G401 (cell line): ENCODE data around the gene ILDR2. TPM values are rescaled to one million over a fixed set of nuclear protein-coding genes. Genes with fewer than 3 reads are reported as not detected.
A peak's percentile ranks its signal among the peaks of the same experiment; 100 is the strongest.

Experiments used
- DNase-seq: peaks from one replicate; pipeline ENCODE4 v3.0.0-alpha.2; 2015; ENCODE audit warnings: low spot score
- in situ Hi-C: cut with HindIII; loops from 2 replicates; pipeline ENCODE4 v1.10.0; 2016; ENCODE audit warnings: low sequenced_read_pairs, mixed read lengths
- total RNA-seq: library from RNA; depleted of rRNA; stranded (reverse); fragments of >200 nt; shearing (Covaris generic); gene quantifications from 2 replicates; pipeline ENCODE4 v1.2.3, GENCODE V29; 2014

Gene ILDR2
- total RNA-seq, 1 experiment from 2014 or later, result 1.6 TPM

DNA sequence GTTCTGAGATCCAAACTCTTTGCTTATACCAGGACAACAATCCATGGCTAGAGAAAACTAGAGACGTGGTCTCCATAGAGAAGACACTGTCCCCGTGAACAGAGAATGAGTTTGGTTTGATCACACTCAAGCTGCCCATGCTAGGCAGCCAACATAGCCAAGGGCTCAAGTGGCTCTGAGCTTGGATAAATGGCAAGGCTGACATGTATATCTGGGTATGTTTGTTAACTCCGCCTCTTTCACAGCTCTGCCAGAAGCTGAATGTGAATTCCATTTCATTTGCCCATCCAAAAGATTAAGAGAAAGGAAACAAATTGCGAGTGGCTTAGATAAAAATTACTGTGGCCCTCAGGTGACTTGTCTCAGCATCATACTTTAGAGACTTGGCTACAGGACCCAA lies 38.0 kb downstream of the ILDR2 start:
- in situ Hi-C loops, result no loop called here
- no peak for DNase-seq

DNA sequence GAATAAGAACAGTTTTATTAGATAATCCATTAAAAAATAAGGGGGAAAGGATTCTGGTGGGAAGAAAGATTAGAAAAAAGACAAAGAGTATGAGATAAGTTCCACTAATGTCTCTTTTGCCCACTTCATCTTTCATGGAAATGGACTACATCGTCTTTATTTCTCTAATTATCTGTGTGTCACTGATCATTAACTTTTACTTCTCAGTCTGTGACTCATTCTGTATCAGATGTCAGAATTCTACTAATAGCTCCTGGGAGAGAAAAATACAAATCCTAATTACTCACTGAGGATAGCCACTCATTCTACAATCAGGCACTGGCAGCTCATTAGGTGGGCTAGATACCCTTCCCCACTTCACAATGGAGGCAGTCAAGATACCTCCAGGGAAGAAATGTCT lies 41.7 kb downstream of the ILDR2 start:
- no peak for DNase-seq
- in situ Hi-C loops, result no loop called here

DNA sequence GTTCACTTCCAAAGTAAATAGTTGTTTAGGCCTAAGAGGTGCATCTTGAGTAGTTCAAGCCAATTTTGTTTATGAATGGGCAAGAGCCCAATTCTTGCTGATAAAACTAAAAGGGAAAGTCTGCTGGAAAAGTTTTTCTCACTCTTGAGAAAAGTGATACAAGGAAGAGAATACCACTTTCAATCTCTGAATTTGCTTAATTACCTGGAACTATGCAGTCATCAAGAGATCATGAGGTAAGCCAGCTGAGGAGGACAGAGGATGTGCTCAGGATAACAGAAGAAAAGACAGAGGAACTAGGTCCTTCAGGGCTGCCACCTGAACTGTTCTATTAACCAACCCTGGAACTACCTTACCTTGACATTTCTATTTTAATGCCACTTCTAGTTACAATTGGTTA lies 42.2 kb downstream of the ILDR2 start:
- in situ Hi-C loops, result no loop called here
- no peak for DNase-seq

DNA sequence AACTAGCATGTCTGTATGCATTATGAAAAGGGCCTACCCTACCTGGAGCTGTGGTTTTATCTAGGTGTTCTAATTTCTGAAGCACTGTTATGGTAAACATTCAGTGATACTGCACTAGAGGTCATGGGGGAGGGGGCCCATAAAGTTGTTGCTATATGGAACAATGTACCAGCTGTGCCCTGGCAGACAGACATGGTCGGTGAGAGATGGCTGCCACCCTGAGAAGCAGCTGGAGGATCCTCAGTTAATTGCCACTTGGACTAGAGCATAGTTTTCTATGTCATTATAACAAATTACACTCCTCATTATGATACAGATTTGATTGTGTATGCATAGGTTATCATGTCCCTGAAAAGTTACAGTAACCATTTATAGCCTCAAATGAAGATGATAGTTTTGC lies 45.4 kb downstream of the ILDR2 start:
- no peak for DNase-seq
- in situ Hi-C loops, result no loop called here

DNA sequence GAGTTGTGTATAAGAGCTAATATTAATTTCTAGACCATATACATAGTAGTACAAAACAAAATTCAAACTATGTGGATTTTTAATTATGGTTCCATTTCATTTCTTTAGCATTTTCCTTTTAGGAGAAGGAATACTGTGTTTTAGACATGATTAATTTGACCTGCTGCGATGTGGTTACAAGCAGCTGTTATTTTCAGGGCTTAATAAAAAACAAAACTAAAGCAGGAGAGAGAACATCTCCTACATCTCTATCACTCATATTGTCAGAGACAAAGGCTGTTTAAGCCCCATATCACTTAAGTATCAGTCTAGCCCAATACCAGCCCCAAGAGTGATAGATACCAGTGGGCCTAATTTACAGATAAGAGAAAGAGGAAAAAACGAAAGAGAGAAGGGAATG lies 47.6 kb downstream of the ILDR2 start:
- in situ Hi-C loops, result no loop called here
- no peak for DNase-seq

DNA sequence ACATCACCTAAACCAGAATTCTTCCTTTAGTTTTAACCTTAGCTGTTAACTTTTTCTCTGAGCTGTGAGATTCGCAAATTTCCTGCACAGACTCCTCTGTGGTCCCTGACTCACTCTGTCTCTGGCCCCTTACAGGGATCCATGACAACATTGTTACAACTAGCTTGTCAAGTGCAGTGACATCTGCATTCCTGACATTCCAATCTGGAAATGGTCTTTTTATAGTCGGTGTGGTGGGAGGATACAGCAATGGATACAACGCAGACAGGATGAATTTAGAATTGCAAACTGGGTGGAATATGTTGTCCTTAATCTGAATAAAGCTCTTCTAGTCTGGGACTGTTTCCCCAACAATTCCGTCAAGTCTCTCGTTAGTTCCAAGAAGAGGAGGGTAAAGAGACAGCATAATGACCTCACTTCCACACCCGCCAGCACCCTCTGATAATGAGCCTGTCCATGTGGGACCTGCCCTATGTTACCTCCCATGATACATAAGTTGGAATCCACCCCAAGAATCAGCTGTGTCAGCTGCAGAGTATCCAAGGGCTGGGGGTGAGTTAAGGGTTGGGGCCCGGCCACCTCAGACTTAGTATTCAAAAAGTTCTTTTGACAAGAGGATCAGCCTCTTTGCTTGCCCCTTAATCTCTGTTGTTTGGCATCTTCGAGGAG lies 49.4 kb downstream of the ILDR2 start:
- in situ Hi-C loops, result no loop called here
- no peak for DNase-seq

DNA sequence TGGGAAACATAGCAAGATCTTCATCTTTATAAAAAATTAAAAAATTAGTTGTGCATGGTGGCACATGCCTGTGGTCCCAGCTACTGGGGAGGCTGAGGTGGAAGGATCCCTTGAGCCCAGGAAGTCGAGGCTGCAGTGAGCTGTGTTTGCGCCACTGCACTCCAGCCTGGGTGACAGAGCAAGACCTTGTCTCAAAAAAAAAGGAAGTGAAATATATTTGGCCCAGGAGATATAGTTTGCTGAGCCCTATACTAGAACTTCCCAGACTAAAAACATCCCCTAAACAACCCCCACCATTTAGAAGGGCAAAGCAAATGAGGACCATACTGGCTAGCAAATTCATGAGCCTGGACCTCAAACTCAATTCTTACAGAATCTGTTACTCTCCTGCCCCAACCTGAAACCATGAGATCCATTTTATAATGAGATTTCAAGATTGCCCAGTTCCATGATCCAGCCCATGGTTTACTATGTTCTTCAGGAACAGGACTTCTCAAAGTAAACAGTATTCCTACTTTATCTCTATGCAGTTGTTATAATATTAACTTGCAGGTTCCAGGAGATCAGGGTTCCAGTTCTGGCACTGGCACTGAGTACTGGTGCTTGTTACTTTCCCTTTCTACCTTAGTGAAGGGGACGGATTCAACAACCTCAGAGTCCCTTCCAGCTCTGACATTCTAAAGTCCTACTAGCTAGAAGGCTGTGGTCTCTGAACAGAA lies 50.4 kb downstream of the ILDR2 start:
- in situ Hi-C loops, result no loop called here
- no peak for DNase-seq

DNA sequence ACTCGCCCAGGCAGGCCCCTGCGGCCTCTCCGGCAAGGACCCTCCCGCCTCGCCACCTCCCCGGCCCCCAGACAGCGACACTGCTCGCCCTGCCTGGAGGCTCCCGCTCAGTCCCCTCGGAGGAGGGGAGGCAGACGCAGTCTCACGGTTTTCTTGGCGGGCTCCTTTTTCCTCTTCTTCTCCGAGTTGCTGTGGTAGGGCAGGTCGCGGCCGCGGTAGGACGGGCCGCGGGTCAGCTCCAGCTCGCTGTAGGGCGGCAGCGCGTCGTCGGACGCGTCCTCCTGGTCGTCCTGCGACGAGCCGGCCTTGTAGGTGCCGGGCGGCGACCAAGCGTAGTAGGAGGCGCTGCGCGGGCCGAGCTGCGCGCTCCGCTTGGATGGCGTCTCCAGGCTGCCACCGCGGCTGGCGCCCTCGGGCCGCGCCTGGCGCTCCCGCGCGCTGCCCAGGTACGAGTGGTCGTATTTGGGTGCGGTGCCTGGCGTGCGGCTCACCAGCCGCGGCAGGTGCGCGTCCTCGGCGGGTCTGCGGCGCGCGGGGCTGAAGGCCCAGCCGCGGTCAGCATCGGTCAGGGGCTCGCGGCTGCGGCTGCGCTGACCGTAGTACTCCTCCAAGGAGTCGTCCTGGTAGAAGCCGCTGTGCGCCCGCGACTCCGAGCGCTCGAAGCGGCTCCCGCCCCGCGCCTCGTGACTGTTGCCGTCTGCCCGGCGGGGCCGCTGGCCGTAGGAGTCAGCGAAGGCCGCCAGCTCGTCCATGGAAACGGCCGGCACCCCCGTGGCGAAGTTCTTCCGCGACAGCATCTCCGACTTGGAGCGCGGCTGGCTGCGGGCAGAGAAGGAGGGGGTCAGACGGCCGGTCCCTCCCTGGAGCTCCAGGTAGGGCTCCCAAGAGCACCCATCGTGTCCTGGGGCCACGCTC lies 54.5 kb downstream of the ILDR2 start:
- peak; percentile 37 for DNase-seq
- in situ Hi-C loops, result no loop called here

DNA sequence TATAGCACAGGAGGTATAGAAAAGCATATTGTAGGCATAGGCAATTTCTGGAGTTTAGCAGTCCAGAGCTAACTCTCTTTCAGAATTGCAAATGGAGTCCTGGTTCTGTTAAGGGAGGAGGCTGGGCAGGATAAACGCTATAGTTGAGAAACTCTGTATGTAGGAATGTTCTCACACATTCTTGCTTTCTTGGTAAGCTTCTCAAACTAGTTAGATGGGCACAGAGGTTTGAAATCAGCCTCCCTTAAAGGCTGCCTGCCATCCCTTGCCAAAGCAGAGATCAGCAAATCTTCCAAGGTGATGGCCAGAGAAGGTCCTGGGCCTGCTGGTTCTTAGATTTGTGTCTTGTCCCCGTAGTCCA lies 56.4 kb downstream of the ILDR2 start:
- DNase-seq, result no peak
- in situ Hi-C loops, result no loop called here

DNA sequence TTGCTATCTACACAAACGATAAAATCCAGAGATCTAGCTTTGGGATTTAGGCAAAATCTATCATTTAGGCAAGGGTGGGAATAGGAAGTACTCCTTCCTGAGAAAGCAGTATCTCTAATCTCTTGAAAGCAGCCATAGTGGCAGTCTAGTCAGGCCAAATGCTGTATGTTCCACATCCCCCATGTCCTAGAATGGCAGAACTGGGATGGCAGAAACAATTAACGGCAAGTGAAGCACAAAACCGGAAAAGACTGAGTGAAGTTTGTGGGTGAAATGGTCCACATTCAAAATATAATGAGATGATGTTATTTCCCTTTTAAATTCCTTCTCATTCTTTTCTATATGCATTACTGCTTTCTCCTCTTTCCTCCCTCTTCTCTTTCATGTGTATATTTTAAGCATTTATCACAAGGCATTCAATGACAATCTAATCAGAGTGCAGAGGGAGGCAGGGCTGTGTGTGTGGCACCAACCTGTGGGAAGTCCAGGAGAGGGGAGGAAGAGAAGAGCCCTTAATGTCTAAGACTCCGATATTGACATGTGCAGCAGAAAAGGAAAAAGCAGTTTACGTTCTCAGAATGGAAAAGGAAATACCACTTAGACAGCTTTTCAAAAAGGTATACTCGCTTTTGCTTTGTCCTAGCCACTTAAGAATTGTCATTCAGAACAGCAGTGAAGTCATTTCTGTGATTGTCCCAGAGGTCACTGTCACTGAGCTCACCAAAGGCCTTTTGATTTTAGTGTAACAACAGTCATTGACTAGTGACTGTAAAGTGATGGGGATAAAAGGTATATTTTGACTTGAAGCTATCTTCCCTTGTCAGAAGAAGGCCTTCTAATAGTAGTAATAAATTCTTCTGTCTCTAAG lies 57.0 kb downstream of the ILDR2 start:
- DNase-seq, result no peak
- in situ Hi-C loops, result no loop called here

DNA sequence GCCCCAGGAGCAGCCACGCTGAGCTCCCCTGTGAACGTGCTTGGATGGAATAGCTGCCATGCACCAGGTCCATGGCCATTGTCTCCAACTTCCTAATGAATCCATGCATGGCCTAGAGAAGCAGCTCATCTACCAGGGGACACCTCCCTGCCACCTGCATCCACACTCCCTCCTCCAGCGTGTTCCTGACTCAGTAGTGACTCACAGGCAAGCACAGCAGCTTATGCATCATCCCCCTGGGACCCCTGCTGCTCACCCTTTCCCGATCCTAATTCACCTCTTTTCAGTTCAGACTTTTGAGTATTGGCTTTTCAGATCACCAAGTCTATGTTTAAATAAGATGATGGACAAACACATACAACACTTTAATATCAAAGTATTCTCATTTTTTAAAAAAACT lies 59.4 kb downstream of the ILDR2 start:
- no peak for DNase-seq
- in situ Hi-C loops, result no loop called here

DNA sequence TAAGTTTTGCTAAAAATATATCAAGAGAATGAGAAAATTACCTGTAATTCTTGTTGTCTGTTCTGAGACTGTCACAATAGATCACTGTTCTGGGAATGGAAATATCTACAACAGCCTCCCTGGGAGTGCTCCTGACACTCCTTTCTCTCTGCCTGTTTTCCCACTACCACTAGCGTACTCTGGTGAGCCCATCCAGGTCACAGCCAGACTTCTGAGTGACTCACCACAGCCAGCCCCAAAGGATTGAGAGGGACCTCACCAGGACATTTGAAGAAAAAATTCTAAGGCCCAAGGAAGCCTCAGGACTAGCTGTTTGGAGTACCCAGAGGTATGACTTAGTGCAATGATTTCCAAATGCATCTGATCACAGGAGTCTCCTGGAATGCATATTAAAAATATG lies 60.3 kb downstream of the ILDR2 start:
- in situ Hi-C loops, result no loop called here
- DNase-seq, result no peak

DNA sequence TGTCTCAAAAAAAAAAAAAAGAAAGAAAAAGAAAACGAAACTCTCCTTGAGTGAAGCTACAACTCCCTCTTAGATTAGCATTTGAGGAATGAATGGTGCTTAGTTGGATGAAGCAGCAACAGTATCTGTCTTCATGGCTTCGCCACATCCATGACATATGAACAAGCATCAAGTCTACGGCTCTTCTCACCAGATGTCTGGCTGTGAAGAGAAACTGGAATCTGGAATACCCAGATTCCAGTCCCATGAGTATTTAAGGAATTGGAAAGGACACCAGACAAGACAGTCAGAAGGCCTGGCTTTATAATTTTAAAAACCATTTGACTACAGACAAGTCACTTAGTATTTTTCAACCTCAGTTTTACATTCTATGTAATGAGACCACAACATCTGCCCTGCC lies 61.2 kb downstream of the ILDR2 start:
- in situ Hi-C loops, result no loop called here

DNA sequence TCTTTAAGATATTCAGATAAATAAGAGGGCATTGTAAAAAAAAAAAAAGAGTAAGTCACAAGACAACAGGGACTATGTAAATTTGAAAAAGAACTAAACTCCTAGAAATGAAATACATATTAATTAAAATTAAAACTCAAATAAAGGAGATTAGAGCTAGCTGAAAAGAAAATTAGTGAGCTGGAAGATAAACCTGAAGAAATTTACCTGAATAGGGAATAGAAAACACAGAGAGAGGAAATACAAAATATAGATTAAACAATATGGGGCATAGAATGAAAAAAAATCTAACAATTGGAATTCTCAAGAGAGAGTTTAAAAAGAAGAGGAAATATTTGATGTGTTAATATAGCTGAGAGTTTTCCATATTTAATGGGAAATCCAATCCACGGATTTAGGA lies 63.7 kb downstream of the ILDR2 start:
- DNase-seq, result no peak
- in situ Hi-C loops, result no loop called here

More for the DNA sequence above, 61.2 kb downstream of the ILDR2 start:
- no peak for DNase-seq

DNA sequence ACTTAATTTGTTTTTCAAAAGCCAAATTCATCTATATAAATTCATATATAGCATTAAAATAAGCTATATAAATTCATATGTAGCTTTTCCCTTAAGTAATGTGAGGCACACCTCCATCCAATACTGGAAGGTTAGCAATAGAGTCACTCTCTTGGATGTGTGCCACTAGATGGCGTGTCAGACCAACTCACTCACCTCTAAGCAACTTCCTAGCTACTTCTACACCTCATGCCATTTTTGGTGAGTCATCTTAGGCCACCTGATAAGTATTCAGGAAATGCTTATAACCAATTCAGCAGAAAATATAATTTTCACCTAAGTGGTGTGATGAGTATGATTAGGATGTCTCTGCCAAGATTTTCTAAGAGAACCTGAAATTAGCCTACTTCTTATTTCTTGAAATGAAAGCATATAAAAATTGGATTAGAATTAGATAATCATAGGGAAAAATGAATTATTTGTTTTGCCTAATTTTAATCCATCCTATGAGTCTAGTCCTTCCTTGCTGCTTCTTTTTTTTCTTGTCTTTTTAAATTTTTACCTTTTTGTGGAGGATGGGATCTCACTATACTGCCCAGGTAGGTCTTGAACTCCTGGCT lies 64.8 kb downstream of the ILDR2 start:
- DNase-seq, result peak; percentile 82
- in situ Hi-C loops, result no loop called here

DNA sequence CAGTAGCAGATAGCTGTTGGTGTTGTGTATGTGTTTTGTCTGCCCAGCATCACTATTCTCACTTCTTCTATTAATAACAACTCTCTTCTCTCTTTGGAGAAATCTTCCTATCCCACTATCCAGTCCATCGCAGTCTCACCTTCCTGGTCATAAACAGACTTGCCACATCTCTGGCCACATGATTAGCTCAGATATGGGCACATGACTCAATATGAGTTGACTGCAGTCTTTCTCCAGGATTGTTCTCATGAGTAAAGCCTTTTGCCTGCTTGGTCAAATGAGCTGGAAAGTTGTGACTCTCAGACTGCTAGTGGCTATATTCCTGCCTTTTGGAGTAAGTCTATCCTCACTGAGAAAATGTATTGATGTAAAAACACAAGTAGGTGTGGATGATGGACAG lies 66.4 kb downstream of the ILDR2 start:
- in situ Hi-C loops, result no loop called here
- no peak for DNase-seq

DNA sequence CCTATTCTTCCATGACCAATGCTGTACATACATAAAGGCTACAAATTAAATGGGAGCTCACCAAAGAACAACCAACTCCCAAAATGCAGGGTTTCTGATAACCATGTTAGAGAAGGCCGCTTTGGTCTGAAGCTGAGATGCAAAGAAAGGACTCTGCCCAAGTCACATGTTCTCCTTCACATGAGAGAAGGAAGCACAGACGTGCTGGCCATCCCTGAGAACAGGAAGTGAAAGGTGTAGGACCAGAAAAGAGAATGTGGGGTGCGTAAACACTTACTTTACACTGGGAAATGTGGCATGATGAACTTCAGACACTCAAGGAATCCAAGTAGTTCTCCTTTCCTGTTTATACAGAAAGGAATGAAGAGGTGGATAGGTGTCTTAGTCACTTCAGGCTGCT lies 67.6 kb downstream of the ILDR2 start:
- no peak for DNase-seq
- in situ Hi-C loops, result no loop called here

DNA sequence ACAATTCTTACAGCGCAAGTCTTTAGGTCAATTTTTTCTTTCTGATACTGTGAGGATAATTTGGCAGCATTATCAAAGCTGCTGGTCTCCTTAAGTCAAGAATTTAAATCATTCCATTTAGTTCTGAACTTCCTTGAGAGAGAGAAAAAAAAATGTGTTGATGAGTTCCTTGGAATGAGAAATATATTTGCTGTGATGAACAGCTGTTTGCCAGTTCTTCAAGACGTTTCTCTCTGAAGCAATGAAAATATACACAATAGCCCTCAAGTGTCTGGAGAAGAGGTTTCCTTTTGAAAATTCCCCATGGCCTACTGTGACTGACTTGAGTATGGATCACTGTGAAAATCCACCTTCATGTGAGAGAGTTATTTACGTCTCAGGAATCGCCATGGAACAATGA lies 68.3 kb downstream of the ILDR2 start:
- in situ Hi-C loops, result no loop called here
- no peak for DNase-seq

DNA sequence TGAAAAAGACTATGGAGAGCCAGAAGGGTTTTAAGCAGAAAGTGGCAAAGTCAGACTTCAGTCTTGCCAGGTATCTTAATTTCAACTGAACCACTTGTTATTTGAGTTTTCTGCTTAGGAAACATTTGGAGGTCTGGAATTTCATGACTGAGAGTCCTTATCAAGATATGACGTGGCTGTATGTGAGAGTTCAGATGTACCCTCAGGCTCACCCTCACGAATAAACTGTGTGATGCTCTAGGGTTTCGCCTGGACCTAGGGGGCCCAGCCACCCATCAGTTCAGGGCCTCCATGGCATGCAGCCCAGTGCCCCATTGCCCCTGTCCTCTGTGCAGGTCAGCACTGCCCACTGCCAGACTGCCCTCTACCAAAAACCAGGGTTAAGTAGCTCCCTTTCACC lies 68.7 kb downstream of the ILDR2 start:
- in situ Hi-C loops, result no loop called here
- DNase-seq, result no peak
